ENCODE results near the gene HS3ST4. TPM values are rescaled to one million over a fixed set of nuclear protein-coding genes. Genes with fewer than 3 reads are reported as not detected.

HS3ST4 gene
- total and polyA plus RNA-seq, 10 of the 15 experiments (the other 5 are each of a cell fraction or from before 2014, with no cell fraction given) = 0.05 TPM; not detected in 9

- H3K4me2 ChIP-seq (ENCODE audit: control insufficient read depth, insufficient read depth) = no peak overlapping the region
- no peak for DNase-seq (ENCODE audit: low read depth, low spot score)
- H3K4me1 ChIP-seq (ENCODE audit: control insufficient read depth, insufficient read depth, low read length) = no peaks in the 10 kb centered on the region
- RAD21 ChIA-PET (ENCODE audit: unreplicated experiment) = no interaction called here
- H3K27me3 ChIP-seq (replicated peaks in 1 of 2; ENCODE audit: control insufficient read depth in 2 of 2, insufficient read depth in 2 of 2, low read length in 1 of 2) = no peaks in the 10 kb centered on the region
- H3K36me3 ChIP-seq (ENCODE audit: control insufficient read depth in 2 of 2, insufficient read depth in 2 of 2, low read length in 1 of 2) = no peaks in the 10 kb centered on the region
- no peak overlapping the region for H3K27ac ChIP-seq (ENCODE audit: control insufficient read depth, insufficient read depth)
- CTCF ChIA-PET = no interaction called here
- no peak overlapping the region for H2AFZ ChIP-seq (ENCODE audit: control insufficient read depth, low read depth, low read length)
- no peaks in the 10 kb centered on the region for H4K20me1 ChIP-seq (ENCODE audit: control insufficient read depth, insufficient read depth)
- H3K4me3 ChIP-seq = no peak overlapping the region
- no peak for FAIRE-seq
- SMC1A ChIA-PET (ENCODE audit: uncharacterized antibody, unreplicated experiment) = no interaction called here
- no TSS peak for BruUV-seq (replicated peaks)
- 0% methylated on average over 3 of the region's 3 CpGs for WGBS (ENCODE audit: insufficient coverage, insufficient replicate concordance, low lambda C conversion rate, missing lambda C conversion rate)
- H3K9ac ChIP-seq (ENCODE audit: control insufficient read depth, insufficient read depth, low read length) = no peak overlapping the region
- no peak for ATAC-seq
- POLR2A ChIA-PET = no interaction called here
- intact Hi-C loops (cut with micrococcal nuclease; ENCODE audit: unreplicated experiment) = no loop called here
- H3K9me3 ChIP-seq (replicated peaks; ENCODE audit: control insufficient read depth, insufficient read depth, low read length) = no peaks in the 10 kb centered on the region
- no peaks in the 10 kb centered on the region for H3K79me2 ChIP-seq (ENCODE audit: control insufficient read depth, insufficient read depth, low read length)
- in situ Hi-C loops (cut with MboI) = no loop called here
- TF ChIP-seq, protein P1, sequence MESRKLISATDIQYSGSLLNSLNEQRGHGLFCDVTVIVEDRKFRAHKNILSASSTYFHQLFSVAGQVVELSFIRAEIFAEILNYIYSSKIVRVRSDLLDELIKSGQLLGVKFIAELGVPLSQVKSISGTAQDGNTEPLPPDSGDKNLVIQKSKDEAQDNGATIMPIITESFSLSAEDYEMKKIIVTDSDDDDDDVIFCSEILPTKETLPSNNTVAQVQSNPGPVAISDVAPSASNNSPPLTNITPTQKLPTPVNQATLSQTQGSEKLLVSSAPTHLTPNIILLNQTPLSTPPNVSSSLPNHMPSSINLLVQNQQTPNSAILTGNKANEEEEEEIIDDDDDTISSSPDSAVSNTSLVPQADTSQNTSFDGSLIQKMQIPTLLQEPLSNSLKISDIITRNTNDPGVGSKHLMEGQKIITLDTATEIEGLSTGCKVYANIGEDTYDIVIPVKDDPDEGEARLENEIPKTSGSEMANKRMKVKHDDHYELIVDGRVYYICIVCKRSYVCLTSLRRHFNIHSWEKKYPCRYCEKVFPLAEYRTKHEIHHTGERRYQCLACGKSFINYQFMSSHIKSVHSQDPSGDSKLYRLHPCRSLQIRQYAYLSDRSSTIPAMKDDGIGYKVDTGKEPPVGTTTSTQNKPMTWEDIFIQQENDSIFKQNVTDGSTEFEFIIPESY (IDR thresholded peaks at IDR 0.05) = no peak
- TF ChIP-seq SMAD1 (IDR thresholded peaks at IDR 0.05; ENCODE audit: low read depth, partially characterized antibody) (no peak), EZH2 (IDR thresholded peaks at IDR 0.05; ENCODE audit: borderline replicate concordance, control insufficient read depth, low read depth, low read length) (no peak), SMARCA5 (IDR thresholded peaks at IDR 0.05) (no peak), SKIL (IDR thresholded peaks at IDR 0.05; ENCODE audit: low read depth, poor library complexity, severe bottlenecking) (no peak), EED (IDR thresholded peaks at IDR 0.05; ENCODE audit: low read depth) (no peak), CTCF (IDR thresholded peaks at IDR 0.05 in 2 of 3, conservative IDR thresholded peaks at IDR 0.05 in 1 of 3; ENCODE audit: control insufficient read depth in 2 of 3, extremely low read depth in 1 of 3, insufficient read depth in 1 of 3, low read depth in 3 of 3, low read length in 3 of 3) (no peak), RBBP5 (conservative IDR thresholded peaks at IDR 0.05) (no peak), NRF1 (conservative IDR thresholded peaks at IDR 0.05; ENCODE audit: low read depth, low read length) (no peak), IRF5 (IDR thresholded peaks at IDR 0.05; ENCODE audit: borderline replicate concordance) (no peak), RELA (IDR thresholded peaks at IDR 0.05; ENCODE audit: borderline replicate concordance, partially characterized antibody) (no peak), HDAC6 (IDR thresholded peaks at IDR 0.05; ENCODE audit: unreplicated experiment) (no peak), PRDM15 (CRISPR knock-in tag; IDR thresholded peaks at IDR 0.05) (no peak)
Observed at GRCh38 chr16:25748092-25748654, 56.4 kb downstream of the HS3ST4 start.

Measured in GM12878 (cell line).